HG03066 (cell line): ENCODE results near the gene KRT1.

ENCODE experiments used
- ATAC-seq: cut with Tn5 transposase; IDR thresholded peaks from one replicate; pipeline ENCODE4 v1.9.1; 2021; ENCODE audit warnings: low read depth; ENCODE audit not compliant: unreplicated experiment

Gene KRT1

GRCh38 chr12:52699960-52700359 lies 19.8 kb upstream of the KRT1 start:
- no peak for ATAC-seq

- ATAC-seq, result no peak
Measured at GRCh38 chr12:52699373-52699772, 19.2 kb upstream of the KRT1 start.

- ATAC-seq, result no peak
Measured at GRCh38 chr12:52698651-52699340, 18.6 kb upstream of the KRT1 start.

DNA sequence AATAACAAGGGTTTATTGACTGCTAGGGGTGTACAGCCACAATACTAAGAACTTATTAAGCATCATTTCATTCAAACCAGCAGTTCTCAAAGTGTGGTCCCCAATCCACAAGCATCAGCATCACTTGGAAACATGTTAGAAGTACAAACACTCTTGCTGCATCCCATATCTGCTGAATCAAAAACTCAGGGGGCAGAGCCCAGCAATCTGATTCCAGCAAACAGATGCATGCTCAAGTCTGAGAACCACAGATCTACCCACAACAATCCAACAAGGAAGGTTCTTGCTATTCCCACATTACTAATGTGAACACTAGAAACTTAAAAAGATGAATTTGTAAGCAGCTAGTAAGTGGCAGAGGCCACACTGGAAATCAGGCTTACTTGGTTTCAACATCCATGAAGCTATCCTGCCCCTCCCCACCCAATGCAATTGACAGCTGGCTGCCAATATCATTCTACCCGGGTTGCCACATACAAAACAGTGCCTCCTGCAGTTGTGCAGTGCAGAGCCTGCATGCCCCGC lies 16.9 kb upstream of the KRT1 start:
- no peak for ATAC-seq

DNA sequence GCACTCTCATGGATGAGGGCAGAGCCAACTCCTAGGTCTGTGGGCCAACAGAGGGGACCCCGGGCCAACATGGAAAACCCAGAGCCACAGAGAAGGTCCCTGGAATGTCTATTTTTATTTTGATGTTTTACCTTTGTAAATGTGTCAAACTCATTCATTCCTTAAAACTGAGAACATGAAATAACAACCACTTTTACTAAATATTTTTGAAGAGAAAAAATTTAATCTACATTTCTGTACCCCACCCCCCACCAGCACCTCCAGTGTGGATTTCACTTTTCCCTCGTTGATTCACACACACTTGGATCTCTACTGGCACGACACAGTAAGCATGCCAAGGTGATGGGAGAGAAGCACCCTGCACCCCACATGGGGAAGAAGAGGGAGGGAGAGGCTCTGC lies 16.4 kb upstream of the KRT1 start:
- ATAC-seq, result no peak

DNA sequence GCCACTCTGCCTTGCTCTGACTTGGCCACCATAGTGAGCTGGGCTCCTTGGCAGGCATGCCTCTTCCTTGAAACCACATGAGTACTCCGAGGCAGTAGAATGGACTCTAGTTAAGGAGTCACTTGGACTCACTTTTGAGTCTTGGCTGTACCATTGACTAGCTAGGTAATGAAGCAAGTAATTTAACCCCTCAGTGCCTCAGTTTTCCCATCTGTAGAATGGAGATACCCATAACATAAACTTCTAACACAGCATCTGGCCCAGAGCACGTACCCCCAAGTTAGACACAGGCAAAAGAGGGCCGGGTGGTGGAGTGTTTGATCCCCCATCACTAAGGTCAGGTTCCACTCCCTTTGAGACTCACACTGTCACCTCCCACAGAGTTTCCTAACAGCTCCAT lies 14.8 kb upstream of the KRT1 start:
- no peak for ATAC-seq

DNA sequence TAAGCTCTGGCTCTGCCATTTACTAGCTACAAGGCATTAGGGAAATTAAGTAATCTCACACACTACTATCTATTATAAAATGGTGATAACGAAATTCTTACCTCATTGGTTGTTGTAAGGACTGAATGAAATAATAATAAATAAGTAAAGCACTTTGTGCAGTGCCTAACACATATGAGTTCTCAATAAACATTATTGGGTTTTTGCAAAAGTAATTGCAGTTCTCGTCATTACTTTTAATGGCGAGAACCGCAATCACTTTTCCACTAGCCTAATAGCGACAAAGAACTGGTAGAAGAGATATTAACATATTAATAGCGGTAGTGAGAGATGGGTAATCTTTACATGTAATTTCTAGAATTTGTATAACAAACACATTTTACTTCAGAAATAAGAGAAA lies 13.9 kb upstream of the KRT1 start:
- ATAC-seq, result no peak

GRCh38 chr12:52693261-52693660 lies 13.1 kb upstream of the KRT1 start:
- no peak for ATAC-seq

DNA sequence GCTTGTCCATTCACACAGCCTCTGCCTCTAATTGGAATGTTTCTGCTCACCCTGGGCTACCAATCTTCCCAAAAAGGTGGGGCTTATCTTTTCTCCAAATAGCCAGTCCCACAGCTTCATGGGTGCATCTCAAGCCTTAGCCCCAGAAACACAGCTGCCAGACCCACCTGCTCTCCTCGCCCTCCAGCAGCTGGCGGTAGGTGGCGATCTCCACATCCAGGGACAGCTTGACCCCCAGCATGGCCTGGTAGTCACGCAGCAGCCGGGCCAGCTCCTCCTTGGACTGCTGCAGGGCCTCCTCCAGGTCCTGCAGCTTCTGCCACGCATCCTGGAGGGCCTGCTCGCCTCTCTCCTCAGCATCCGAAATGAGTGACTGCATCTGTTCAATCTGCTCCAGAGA lies 12.0 kb upstream of the KRT1 start:
- ATAC-seq, result no peak

DNA sequence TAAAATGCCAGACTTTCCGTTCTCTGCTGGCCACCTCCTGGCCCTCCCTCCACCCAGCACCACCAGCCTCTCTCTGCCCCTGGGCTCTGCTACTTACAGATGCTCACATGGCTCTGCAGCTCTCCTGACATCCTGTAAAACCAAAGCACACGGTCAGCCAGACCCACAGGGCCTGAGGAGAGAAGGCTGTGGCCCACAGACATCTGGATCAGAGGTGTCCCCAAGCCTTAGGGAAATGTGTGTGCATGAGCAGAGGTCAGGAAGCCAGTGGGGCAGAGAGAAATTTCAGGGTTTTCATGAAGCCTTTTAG lies 11.6 kb upstream of the KRT1 start:
- no peak for ATAC-seq

DNA sequence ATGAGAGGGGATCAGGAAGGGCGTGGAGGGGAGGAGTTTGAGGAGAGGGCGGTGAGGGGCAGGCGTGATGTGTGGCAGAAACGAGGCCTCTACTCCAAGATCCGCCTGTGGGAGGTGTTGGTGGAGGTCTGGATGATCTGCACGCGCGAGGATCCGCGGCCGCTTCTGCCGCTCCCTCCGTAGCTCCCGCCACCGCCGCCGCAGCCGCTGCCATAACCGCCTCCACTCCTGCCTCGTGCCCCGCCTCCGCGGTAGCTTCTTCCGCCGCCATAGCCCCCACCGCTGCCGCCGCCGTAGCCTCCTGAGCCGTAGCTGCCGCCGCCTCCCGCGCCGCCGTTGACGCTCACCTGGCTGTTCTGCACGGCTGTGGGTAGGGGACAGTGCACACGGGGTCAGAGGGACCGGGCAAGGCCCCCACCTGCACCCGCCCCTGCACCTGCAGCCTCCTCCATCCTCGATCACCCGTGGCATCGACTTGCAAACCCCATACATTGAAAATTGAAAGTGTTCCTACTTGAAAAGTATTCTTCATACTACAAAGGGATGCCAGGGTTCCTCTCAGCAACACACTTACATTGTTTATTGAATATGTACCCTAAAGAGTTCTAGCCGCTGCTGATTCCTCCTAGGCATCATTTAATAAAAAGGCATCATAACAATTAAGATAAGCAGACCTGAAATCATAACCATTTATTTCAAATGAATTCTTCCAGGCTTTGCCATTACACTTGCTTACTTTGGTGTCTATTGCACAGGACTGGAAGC lies 11.1 kb upstream of the KRT1 start:
- no peak for ATAC-seq

- no peak for ATAC-seq
Measured at GRCh38 chr12:52690351-52691075, 10.3 kb upstream of the KRT1 start.

DNA sequence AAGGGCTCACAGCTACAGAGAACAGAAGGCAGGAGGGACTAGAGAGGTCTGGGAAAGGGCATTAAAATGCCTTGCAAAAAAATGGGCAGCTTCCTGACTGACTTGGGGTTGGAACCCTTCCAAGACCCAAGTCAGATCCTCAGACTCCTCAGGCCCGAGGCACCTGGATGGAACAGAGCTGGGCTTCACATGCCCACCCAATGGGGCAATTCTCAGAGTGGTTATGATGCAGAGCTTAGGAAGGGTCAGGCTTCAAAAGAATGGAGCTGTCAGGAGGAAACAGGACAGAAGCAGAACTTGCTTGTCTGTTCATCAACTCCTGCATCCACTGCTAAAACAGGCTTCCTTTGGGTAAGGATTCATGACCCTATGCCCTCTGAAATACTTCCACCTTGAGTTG lies 9.7 kb upstream of the KRT1 start:
- ATAC-seq, result no peak

DNA sequence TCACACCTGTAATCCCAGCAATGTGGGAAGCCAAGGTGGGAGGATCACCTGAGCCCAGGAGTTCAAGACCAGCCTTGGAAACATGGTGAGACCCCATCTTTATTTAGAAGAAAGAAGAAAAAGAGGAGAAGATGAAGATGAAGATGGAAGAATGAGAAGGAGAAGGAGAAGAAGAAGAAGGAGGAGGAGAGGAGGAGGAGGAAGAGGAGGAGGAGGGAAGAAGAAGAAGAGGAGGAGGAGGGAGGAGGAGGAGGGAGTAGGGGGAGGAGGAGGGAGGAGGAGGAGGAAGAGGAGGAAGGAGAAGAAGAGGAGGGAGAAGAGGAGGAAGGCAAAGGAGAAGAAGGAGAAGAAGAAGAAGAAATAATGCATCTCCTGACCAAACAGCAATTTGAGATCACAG lies 9.0 kb upstream of the KRT1 start:
- no peak for ATAC-seq

GRCh38 chr12:52688481-52688880 lies 8.3 kb upstream of the KRT1 start:
- ATAC-seq, result no peak

GRCh38 chr12:52687497-52688385 lies 7.5 kb upstream of the KRT1 start:
- no peak for ATAC-seq

GRCh38 chr12:52686756-52687487 lies 6.7 kb upstream of the KRT1 start:
- no peak for ATAC-seq

DNA sequence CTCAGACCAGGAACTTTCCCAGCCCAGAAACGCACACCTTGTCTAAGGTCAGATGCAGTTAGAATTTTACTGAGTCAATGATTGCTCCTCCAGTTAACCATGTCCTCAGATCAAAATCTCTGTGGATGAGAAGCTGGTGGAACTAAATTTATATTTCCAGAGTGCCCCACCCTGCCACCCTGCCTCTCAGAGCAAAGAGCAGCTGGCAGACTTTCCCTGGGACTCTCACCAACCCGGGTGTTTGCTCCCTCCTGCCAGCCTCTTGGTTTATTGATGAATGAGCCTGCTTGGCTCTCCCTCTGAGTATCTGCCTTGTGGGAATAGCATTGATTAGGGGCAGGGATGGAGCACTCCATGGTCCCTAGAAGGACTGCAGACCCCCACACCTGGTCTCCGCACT lies 5.9 kb upstream of the KRT1 start:
- ATAC-seq, result no peak

DNA sequence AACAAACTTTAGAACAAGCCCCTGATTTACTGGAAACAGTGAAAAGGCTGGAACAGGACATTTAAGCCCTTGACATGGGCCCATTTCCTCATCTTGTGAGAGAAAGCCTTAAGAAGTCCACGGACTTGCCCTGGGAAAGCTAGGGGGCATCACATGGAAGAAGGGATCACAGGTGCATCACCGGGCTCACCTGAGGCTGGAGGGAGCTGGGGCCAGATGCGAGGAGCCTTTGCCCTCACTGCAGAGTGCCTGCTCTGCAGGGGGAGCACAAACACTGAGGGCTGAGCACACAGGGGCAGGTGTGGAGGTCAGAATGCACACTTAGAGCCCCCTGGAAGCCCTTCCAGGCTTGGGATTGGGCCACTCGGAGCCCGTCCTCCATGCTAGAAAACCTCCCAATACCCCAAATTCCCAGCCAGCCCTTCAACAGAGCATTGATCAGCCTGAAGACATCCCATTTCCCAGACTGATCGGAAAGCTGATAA lies 5.2 kb upstream of the KRT1 start:
- ATAC-seq, result no peak

- ATAC-seq, result no peak
Measured at GRCh38 chr12:52684431-52684830, 4.2 kb upstream of the KRT1 start.
